ENCODE measurements around the gene BGN. TPM values are rescaled to one million over a fixed set of nuclear protein-coding genes. Genes with fewer than 3 reads are reported as not detected.

BGN gene
- total RNA-seq, 4 donors from 2014 or later, result 13.4 to 43.0 (median 20.0) TPM

DNA sequence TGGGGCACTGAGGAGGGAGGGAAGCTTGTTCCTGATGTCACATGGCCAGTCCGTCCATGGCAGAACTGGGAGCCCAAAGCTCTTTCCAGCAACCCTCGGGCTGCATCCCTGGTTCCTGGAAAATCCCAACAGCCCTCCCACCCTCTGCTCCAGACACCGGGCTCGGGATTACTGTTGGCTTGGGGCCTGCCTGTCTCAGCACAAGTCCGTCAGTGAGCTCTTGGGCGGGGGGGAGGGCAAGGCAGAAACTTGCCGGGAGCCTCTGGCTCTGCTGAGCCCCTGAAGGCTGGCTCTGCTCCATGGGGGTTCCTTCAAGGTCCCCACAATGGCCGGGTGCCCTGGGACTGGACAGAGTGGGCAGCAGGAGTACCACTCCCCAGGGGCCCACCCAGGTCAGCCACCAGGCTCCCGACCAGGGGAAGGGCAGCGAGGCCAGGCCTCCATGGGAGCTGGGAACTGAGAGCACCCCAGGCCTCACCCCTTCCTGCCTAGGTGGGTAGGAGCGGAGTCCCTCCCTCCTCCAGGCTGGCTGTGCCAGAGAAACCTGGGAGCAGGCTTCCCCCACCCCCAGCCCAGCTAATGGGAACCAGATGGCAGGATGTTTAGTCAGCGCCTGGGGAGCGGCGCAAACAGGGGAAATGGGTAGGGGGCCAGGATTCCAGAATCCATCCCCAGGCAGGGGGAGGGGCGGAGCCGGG, 18.0 kb upstream of the BGN start:
- TF ChIP-seq CTCF (IDR thresholded peaks at IDR 0.05; ENCODE audit: low read depth), result no peak

GRCh38 chrX:153477364-153477857, 17.4 kb upstream of the BGN start:
- no peak for TF ChIP-seq CTCF (IDR thresholded peaks at IDR 0.05; ENCODE audit: low read depth)

- no peak for TF ChIP-seq CTCF (IDR thresholded peaks at IDR 0.05; ENCODE audit: low read depth)
These were observed 16.9 kb upstream of the BGN start for GRCh38 chrX:153477901-153478300.

DNA sequence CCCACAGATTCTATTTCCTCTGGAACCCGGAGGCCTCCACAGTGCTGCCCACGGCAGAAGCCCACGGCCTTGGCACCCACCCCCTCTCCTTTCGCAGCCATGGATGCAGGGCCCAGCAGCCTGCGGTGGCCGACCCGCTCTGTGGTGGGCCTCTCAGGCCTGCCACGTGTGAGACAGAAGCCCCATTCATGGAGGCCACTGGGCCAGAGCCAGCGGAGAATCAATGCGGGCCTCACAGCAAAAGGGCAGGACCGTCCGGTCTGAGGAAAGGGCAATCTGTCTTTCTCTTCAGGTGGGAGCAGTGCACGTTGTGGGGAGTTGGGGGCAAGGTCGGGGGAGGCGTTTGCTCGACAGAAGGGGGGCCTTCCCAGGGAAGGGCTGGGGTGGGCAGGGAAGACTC, 16.0 kb upstream of the BGN start:
- TF ChIP-seq CTCF (IDR thresholded peaks at IDR 0.05; ENCODE audit: low read depth), result no peak

DNA sequence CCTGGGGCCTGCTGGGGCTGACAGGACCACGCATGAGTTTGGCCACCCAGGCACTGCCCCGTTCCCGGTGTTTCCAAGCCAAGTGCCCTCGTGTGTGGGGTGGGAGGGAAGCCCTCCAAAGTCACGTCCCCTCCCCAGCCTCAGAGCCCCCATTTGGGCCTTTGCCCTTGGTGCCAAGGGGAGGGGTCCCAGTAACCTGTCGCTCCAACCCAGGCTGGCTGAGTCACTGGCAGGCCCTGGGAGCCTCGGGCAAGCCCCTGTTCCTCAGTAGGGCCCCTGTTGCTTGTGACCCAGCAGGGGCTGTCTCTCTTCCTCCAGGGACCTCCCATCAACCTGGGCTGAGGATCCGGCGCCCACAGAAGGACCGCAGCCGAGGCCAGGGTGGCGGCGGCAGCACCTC, 13.7 kb upstream of the BGN start:
- no peak for TF ChIP-seq CTCF (IDR thresholded peaks at IDR 0.05; ENCODE audit: low read depth)

GRCh38 chrX:153482376-153483015, 12.3 kb upstream of the BGN start:
- no peak for TF ChIP-seq CTCF (IDR thresholded peaks at IDR 0.05; ENCODE audit: low read depth)

GRCh38 chrX:153485396-153486080, 9.2 kb upstream of the BGN start:
- TF ChIP-seq CTCF (IDR thresholded peaks at IDR 0.05; ENCODE audit: low read depth), result no peak

All from subcutaneous adipose tissue (tissue), 4 donors.